Activated CD4-positive, alpha-beta T cell treated with anti-CD3 and anti-CD28 coated beads, Interleukin-2, amount 10 ng/mL, durations not matched to agents 24 days and 14 days (primary cell): ENCODE data around the gene ZNF407. TPM values are rescaled to one million over a fixed set of nuclear protein-coding genes. Genes with fewer than 3 reads are reported as not detected.

Experiments
- DNase-seq: peaks from one replicate; pipeline ENCODE4 v3.0.0; 2022
- H3K27ac Mint-ChIP-seq: one replicate; pipeline ENCODE4 v1.8.0; 2022; ENCODE audit warnings: mild to moderate bottlenecking, mixed read lengths
- H3K27me3 Mint-ChIP-seq: one replicate; pipeline ENCODE4 v1.8.0; 2022; ENCODE audit warnings: mixed read lengths
- H3K36me3 Mint-ChIP-seq: one replicate; pipeline ENCODE4 v1.8.0; 2022; ENCODE audit warnings: low read depth, mild to moderate bottlenecking, mixed read lengths
- H3K4me1 Mint-ChIP-seq: one replicate; pipeline ENCODE4 v1.8.0; 2021; ENCODE audit warnings: mixed read lengths
- H3K4me3 Mint-ChIP-seq: one replicate; pipeline ENCODE4 v1.8.0; 2022; ENCODE audit warnings: mild to moderate bottlenecking, moderate library complexity, mixed read lengths
- H3K9me3 Mint-ChIP-seq: one replicate; pipeline ENCODE4 v1.8.0; 2021; ENCODE audit warnings: mixed read lengths
- intact Hi-C: fragments of 100-400 bp; cut with micrococcal nuclease; formaldehyde crosslinking; loops from one replicate; pipeline ENCODE4 v1.15.1; 2023
- total RNA-seq: library from RNA; stranded (reverse); gene quantifications from 2 replicates; pipeline ENCODE4 v1.2.3, GENCODE V29; 2022

Gene ZNF407
- total RNA-seq, 1 donor from 2014 or later = 18.1 TPM

GRCh38 chr18:74625157-74625556 is 27.5 kb downstream of the ZNF407 start:
- DNase-seq = no peak
- H3K27ac Mint-ChIP-seq = no peak overlapping the region
- H3K4me3 Mint-ChIP-seq = no peak overlapping the region
- H3K4me1 Mint-ChIP-seq = peaks cover 7% of the 10 kb centered on the region
- no peaks in the 10 kb centered on the region for H3K36me3 Mint-ChIP-seq
- no peaks in the 10 kb centered on the region for H3K27me3 Mint-ChIP-seq
- no peaks in the 10 kb centered on the region for H3K9me3 Mint-ChIP-seq
- intact Hi-C loops = no loop called here

- Mint-ChIP-seq H3K27ac (no peak overlapping the region), H3K27me3 (no peaks in the 10 kb centered on the region), H3K4me3 (no peak overlapping the region), H3K36me3 (no peaks in the 10 kb centered on the region), H3K9me3 (no peaks in the 10 kb centered on the region), H3K4me1 (peaks cover 18% of the 10 kb centered on the region)
- no peak for DNase-seq
- intact Hi-C loops = no loop called here
These were observed 28.6 kb downstream of the ZNF407 start for GRCh38 chr18:74626049-74626874.

- intact Hi-C loops = loop anchor here (2.0 to 10.0 kb wide), 2 partner anchors 34 to 444 kb away; partner anchors contain the start of gene ZNF407
- Mint-ChIP-seq H3K9me3 (no peaks in the 10 kb centered on the region), H3K4me1 (peaks cover 38% of the 10 kb centered on the region), H3K27ac (peak overlapping the region; percentile 94), H3K4me3 (peak overlapping the region; percentile 83), H3K36me3 (peaks cover 36% of the 10 kb centered on the region), H3K27me3 (no peaks in the 10 kb centered on the region)
- DNase-seq = no peak
These were observed 33.1 kb downstream of the ZNF407 start for GRCh38 chr18:74630804-74631203.

GRCh38 chr18:74631212-74631611 is 33.5 kb downstream of the ZNF407 start:
- H3K27me3 Mint-ChIP-seq = no peaks in the 10 kb centered on the region
- peak overlapping the region; percentile 83 for H3K4me3 Mint-ChIP-seq
- DNase-seq = no peak
- intact Hi-C loops = loop anchor here (2.0 to 10.0 kb wide), 2 partner anchors 34 to 444 kb away; partner anchors contain the start of gene ZNF407
- H3K27ac Mint-ChIP-seq = peak overlapping the region; percentile 94
- no peaks in the 10 kb centered on the region for H3K9me3 Mint-ChIP-seq
- H3K36me3 Mint-ChIP-seq = peaks cover 36% of the 10 kb centered on the region
- peaks cover 38% of the 10 kb centered on the region for H3K4me1 Mint-ChIP-seq

GRCh38 chr18:74631623-74632350 is 34.1 kb downstream of the ZNF407 start:
- intact Hi-C loops = loop anchor here (2.0 to 10.0 kb wide), 2 partner anchors 35 to 443 kb away; partner anchors contain the start of gene ZNF407
- DNase-seq = peak; percentile 81
- Mint-ChIP-seq H3K4me3 (peak overlapping the region; percentile 83), H3K4me1 (peaks cover 38% of the 10 kb centered on the region), H3K9me3 (no peaks in the 10 kb centered on the region), H3K27ac (peak overlapping the region; percentile 94), H3K36me3 (peaks cover 36% of the 10 kb centered on the region), H3K27me3 (no peaks in the 10 kb centered on the region)

- H3K4me3 Mint-ChIP-seq = peak overlapping the region; percentile 83
These were observed 34.6 kb downstream of the ZNF407 start for GRCh38 chr18:74632351-74632679.

GRCh38 chr18:74632856-74633255 is 35.2 kb downstream of the ZNF407 start:
- Mint-ChIP-seq H3K36me3 (peaks cover 38% of the 10 kb centered on the region), H3K9me3 (no peaks in the 10 kb centered on the region), H3K27ac (peak overlapping the region; percentile 94), H3K4me3 (peak overlapping the region; percentile 83), H3K27me3 (no peaks in the 10 kb centered on the region), H3K4me1 (peaks cover 30% of the 10 kb centered on the region)
- intact Hi-C loops = loop anchor here (10.0 kb wide), 1 partner anchor 442 kb away; no protein-coding TSS in a partner anchor
- DNase-seq = no peak

More at GRCh38 chr18:74632351-74632679, 34.6 kb downstream of the ZNF407 start:
- Mint-ChIP-seq H3K27me3 (no peaks in the 10 kb centered on the region), H3K27ac (peak overlapping the region; percentile 94), H3K36me3 (peaks cover 36% of the 10 kb centered on the region), H3K4me1 (peaks cover 35% of the 10 kb centered on the region), H3K9me3 (no peaks in the 10 kb centered on the region)
- no peak for DNase-seq
- intact Hi-C loops = loop anchor here (10.0 kb wide), 1 partner anchor 442 kb away; no protein-coding TSS in a partner anchor

GRCh38 chr18:74633652-74634352 is 36.1 kb downstream of the ZNF407 start:
- H3K36me3 Mint-ChIP-seq = peaks cover 41% of the 10 kb centered on the region
- DNase-seq = no peak

GRCh38 chr18:74635224-74635975 is 37.7 kb downstream of the ZNF407 start:
- intact Hi-C loops = loop anchor here (10.0 kb wide), 1 partner anchor 439 kb away; no protein-coding TSS in a partner anchor
- Mint-ChIP-seq H3K27ac (no peak overlapping the region), H3K4me3 (no peak overlapping the region), H3K9me3 (no peaks in the 10 kb centered on the region), H3K27me3 (no peaks in the 10 kb centered on the region), H3K36me3 (peaks cover 43% of the 10 kb centered on the region), H3K4me1 (peaks cover 29% of the 10 kb centered on the region)
- DNase-seq = no peak

More at GRCh38 chr18:74633652-74634352, 36.1 kb downstream of the ZNF407 start:
- Mint-ChIP-seq H3K9me3 (no peaks in the 10 kb centered on the region), H3K4me3 (no peak overlapping the region), H3K27me3 (no peaks in the 10 kb centered on the region), H3K4me1 (peaks cover 30% of the 10 kb centered on the region), H3K27ac (no peak overlapping the region)
- intact Hi-C loops = loop anchor here (10.0 kb wide), 1 partner anchor 441 kb away; no protein-coding TSS in a partner anchor

GRCh38 chr18:74637070-74637469 is 39.4 kb downstream of the ZNF407 start:
- Mint-ChIP-seq H3K4me3 (no peak overlapping the region), H3K9me3 (no peaks in the 10 kb centered on the region), H3K27ac (no peak overlapping the region), H3K27me3 (no peaks in the 10 kb centered on the region), H3K4me1 (peaks cover 12% of the 10 kb centered on the region), H3K36me3 (peaks cover 41% of the 10 kb centered on the region)
- DNase-seq = no peak
- intact Hi-C loops = loop anchor here (10.0 kb wide), 1 partner anchor 438 kb away; no protein-coding TSS in a partner anchor

- DNase-seq = no peak
- H3K36me3 Mint-ChIP-seq = peaks cover 30% of the 10 kb centered on the region
- intact Hi-C loops = loop anchor here (10.0 kb wide), 1 partner anchor 437 kb away; no protein-coding TSS in a partner anchor
These were observed 40.5 kb downstream of the ZNF407 start for GRCh38 chr18:74638210-74638609.

GRCh38 chr18:74644713-74645112 is 47.0 kb downstream of the ZNF407 start:
- no peak overlapping the region for H3K27ac Mint-ChIP-seq
- peaks cover 4% of the 10 kb centered on the region for H3K4me1 Mint-ChIP-seq
- no peaks in the 10 kb centered on the region for H3K27me3 Mint-ChIP-seq
- intact Hi-C loops = no loop called here
- peaks cover 3% of the 10 kb centered on the region for H3K36me3 Mint-ChIP-seq
- H3K4me3 Mint-ChIP-seq = no peak overlapping the region
- H3K9me3 Mint-ChIP-seq = no peaks in the 10 kb centered on the region
- no peak for DNase-seq

More at GRCh38 chr18:74638210-74638609, 40.5 kb downstream of the ZNF407 start:
- Mint-ChIP-seq H3K27me3 (no peaks in the 10 kb centered on the region), H3K4me1 (peaks cover 3% of the 10 kb centered on the region), H3K27ac (no peak overlapping the region), H3K4me3 (no peak overlapping the region), H3K9me3 (no peaks in the 10 kb centered on the region)

- Mint-ChIP-seq H3K9me3 (no peaks in the 10 kb centered on the region), H3K4me3 (no peak overlapping the region), H3K4me1 (peaks cover 4% of the 10 kb centered on the region), H3K27me3 (no peaks in the 10 kb centered on the region), H3K36me3 (peaks cover 3% of the 10 kb centered on the region), H3K27ac (no peak overlapping the region)
- intact Hi-C loops = no loop called here
- DNase-seq = no peak
These were observed 48.0 kb downstream of the ZNF407 start for GRCh38 chr18:74645679-74646078.
